ENCODE measurements around the gene FAM240A.

DNA sequence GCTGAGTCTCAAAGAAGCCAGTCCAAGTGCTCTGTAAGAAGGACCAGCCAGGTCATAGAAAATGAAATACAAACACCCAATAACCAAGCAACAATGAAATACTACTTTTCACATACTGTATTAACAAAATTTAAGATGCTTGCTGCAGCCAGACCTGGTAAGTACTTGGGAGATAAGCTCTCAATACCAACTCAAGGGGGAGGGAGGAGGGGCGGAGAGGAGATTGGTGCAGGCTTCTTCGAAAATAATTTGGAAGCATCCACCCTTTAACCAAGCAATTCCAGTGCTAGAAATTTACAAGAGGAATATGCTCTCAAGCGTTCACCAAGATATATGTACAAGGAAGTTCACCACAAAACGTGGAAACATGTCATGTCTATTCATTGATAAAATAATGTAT, 38.6 kb upstream of the FAM240A start:
- TF ChIP-seq, protein P1, sequence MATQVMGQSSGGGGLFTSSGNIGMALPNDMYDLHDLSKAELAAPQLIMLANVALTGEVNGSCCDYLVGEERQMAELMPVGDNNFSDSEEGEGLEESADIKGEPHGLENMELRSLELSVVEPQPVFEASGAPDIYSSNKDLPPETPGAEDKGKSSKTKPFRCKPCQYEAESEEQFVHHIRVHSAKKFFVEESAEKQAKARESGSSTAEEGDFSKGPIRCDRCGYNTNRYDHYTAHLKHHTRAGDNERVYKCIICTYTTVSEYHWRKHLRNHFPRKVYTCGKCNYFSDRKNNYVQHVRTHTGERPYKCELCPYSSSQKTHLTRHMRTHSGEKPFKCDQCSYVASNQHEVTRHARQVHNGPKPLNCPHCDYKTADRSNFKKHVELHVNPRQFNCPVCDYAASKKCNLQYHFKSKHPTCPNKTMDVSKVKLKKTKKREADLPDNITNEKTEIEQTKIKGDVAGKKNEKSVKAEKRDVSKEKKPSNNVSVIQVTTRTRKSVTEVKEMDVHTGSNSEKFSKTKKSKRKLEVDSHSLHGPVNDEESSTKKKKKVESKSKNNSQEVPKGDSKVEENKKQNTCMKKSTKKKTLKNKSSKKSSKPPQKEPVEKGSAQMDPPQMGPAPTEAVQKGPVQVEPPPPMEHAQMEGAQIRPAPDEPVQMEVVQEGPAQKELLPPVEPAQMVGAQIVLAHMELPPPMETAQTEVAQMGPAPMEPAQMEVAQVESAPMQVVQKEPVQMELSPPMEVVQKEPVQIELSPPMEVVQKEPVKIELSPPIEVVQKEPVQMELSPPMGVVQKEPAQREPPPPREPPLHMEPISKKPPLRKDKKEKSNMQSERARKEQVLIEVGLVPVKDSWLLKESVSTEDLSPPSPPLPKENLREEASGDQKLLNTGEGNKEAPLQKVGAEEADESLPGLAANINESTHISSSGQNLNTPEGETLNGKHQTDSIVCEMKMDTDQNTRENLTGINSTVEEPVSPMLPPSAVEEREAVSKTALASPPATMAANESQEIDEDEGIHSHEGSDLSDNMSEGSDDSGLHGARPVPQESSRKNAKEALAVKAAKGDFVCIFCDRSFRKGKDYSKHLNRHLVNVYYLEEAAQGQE (IDR thresholded peaks at IDR 0.05; ENCODE audit: insufficient read depth in 1 of 2, low read depth in 2 of 2, low read length in 2 of 2) = no peak
- no peak for TF ChIP-seq POLR2AphosphoS5 (IDR thresholded peaks at IDR 0.05; ENCODE audit: low read depth, low read length)
- TF ChIP-seq SIN3A (IDR thresholded peaks at IDR 0.05; ENCODE audit: borderline replicate concordance, insufficient read depth, low read length) = no peak
- TF ChIP-seq TAF1 (IDR thresholded peaks at IDR 0.05; ENCODE audit: borderline replicate concordance, insufficient read depth, low read length) = no peak
- TF ChIP-seq FOXP2 (optimal IDR thresholded peaks at IDR 0.05; ENCODE audit: borderline replicate concordance, extremely low read depth, extremely low read length, insufficient read depth) = no peak
